HCT116 (cell line): ENCODE measurements around the gene RASL10A. TPM values are rescaled to one million over a fixed set of nuclear protein-coding genes. Genes with fewer than 3 reads are reported as not detected.

Experiments
- ATAC-seq: fragments of 200-7000 bp; cut with Tn5 transposase; 2 replicates; pipeline ENCODE4 v1.9.1; 2020; ENCODE audit warnings: mild to moderate bottlenecking, moderate library complexity
- BruUV-seq: library from RNA; stranded (reverse); fragments of 400-500 nt; replicated peaks from 2 replicates; lab custom pipeline; 2021; lab: Mats Ljungman, UMichigan
- CTCF ChIA-PET: fragments of 300-600 bp; sonication (Branson Sonifier 250); formaldehyde crosslinking; loops from one replicate; lab custom pipeline; 2021; ENCODE audit warnings: antibody characterized with exemption; lab: Charles Lee
- POLR2A ChIA-PET: fragments of 300-600, 350-600 bp; sonication (Branson Sonifier 250); formaldehyde crosslinking; loops from one replicate; lab custom pipeline; 2021; ENCODE audit warnings: antibody characterized with exemption; lab: Charles Lee
- RAD21 ChIA-PET, 2 experiments: fragments of 300-600 bp; sonication (Branson Sonifier 250); formaldehyde crosslinking; loops; one replicate each; lab custom pipeline; 2023; ENCODE audit warnings: low total read pairs in 2 of 2; ENCODE audit not compliant: uncharacterized antibody in 2 of 2, unreplicated experiment in 2 of 2, low non-redundant PET in 1 of 2; lab: Charles Lee
- DNase-seq: peaks from one replicate; pipeline ENCODE4 v3.0.0-alpha.2; 2010; ENCODE audit warnings: low read depth, low spot score
- H2AFZ ChIP-seq: fragments of 200-600 bp; shearing (Covaris generic), sonication (generic); 2 replicates; pipeline ENCODE4 v1.6.1; 2017; ENCODE audit warnings: low read depth, mixed run types, mixed read lengths, antibody characterized with exemption, low read length; ENCODE audit not compliant: poor library complexity, severe bottlenecking
- H3K27ac ChIP-seq: 2 replicates; pipeline ENCODE4 v1.5.1; 2012; ENCODE audit warnings: low read depth, low read length
- H3K27me3 ChIP-seq: fragments of 200-600 bp; sonication (generic); 2 replicates; pipeline ENCODE4 v1.6.1; 2016; ENCODE audit warnings: mixed run types, low read length, mixed read lengths; ENCODE audit not compliant: insufficient read depth
- H3K36me3 ChIP-seq, 2 experiments: fragments of 200-500 bp in 1 of 2; fragments of 200-600 bp in 1 of 2; sonication (Bioruptor generic) in 1 of 2; sonication (generic) in 1 of 2; 2 replicates each; pipeline versions ENCODE4 v1.5.1 to v1.6.1; 2014 to 2016; ENCODE audit warnings: low read length in 2 of 2, inconsistent platforms in 1 of 2, mixed read lengths in 1 of 2, mixed run types in 1 of 2; ENCODE audit not compliant: insufficient read depth in 2 of 2, control insufficient read depth in 1 of 2
- H3K4me1 ChIP-seq, 2 experiments: fragments of 200-600 bp in 1 of 2; sonication (generic) in 1 of 2; 2 replicates each; pipeline versions ENCODE4 v1.5.1 to v1.6.1; 2012 to 2017; ENCODE audit warnings: low read length in 2 of 2, inconsistent platforms in 1 of 2, mild to moderate bottlenecking in 1 of 2, mixed read lengths in 1 of 2, mixed run types in 1 of 2, moderate library complexity in 1 of 2; ENCODE audit not compliant: insufficient read depth in 2 of 2, control insufficient read depth in 1 of 2
- H3K4me2 ChIP-seq: fragments of 200-600 bp; sonication (generic); 2 replicates; pipeline ENCODE4 v1.6.1; 2017; ENCODE audit warnings: mixed run types, low read length, mixed read lengths
- H3K4me3 ChIP-seq, 2 experiments: fragments of 200-600 bp in 1 of 2; sonication (generic) in 1 of 2; replicated peaks in 1 of 2; 2 replicates each; pipeline ENCODE4 v1.5.1; 2011 to 2016; ENCODE audit warnings: low read length in 2 of 2, control low read depth in 1 of 2, low read depth in 1 of 2, mild to moderate bottlenecking in 1 of 2, mixed read lengths in 1 of 2, mixed run types in 1 of 2
- H3K79me2 ChIP-seq: fragments of 200-600 bp; sonication (generic); 2 replicates; pipeline ENCODE4 v1.6.1; 2017; ENCODE audit warnings: mild to moderate bottlenecking, mixed run types, low read length, moderate library complexity, mixed read lengths; ENCODE audit not compliant: insufficient read depth
- H3K9ac ChIP-seq: fragments of 200-600 bp; sonication (generic); 2 replicates; pipeline ENCODE4 v1.6.1; 2016; ENCODE audit warnings: low read length, mixed read lengths
- H3K9me2 ChIP-seq: fragments of 200-600 bp; sonication (generic), shearing (Covaris generic); 2 replicates; pipeline ENCODE4 v1.6.1; 2017; ENCODE audit warnings: mixed run types, mild to moderate bottlenecking, moderate library complexity; ENCODE audit not compliant: insufficient read depth
- H3K9me3 ChIP-seq, 2 experiments: fragments of 200-500 bp in 1 of 2; fragments of 200-600 bp in 1 of 2; sonication (Bioruptor generic) in 1 of 2; sonication (generic) in 1 of 2; 2 replicates each; pipeline ENCODE4 v1.6.1; 2014 to 2017; ENCODE audit warnings: low read length in 2 of 2, mixed read lengths in 2 of 2, inconsistent platforms in 1 of 2, low read depth in 1 of 2, mild to moderate bottlenecking in 1 of 2, mixed run types in 1 of 2, moderate library complexity in 1 of 2; ENCODE audit not compliant: control insufficient read depth in 1 of 2, insufficient read depth in 1 of 2
- H4K20me1 ChIP-seq: fragments of 200-600 bp; sonication (generic), shearing (Covaris generic); 2 replicates; pipeline ENCODE4 v1.6.1; 2017; ENCODE audit warnings: mixed run types, mild to moderate bottlenecking, moderate library complexity; ENCODE audit not compliant: insufficient read depth
- ELF1 ChIP-seq: IDR thresholded peaks from 2 replicates; pipeline ENCODE4 v1.6.1; 2012; ENCODE audit warnings: low read depth, borderline replicate concordance
- EZH2 ChIP-seq: fragments of 200-600 bp; sonication (generic); IDR thresholded peaks from 2 replicates; pipeline ENCODE4 v1.6.1; 2017; ENCODE audit warnings: antibody characterized with exemption, mixed run types
- RAD21 ChIP-seq: IDR thresholded peaks from 2 replicates; pipeline ENCODE4 v1.6.1; 2012; ENCODE audit warnings: low read depth, mild to moderate bottlenecking
- REST ChIP-seq: IDR thresholded peaks from 2 replicates; pipeline ENCODE4 v1.6.1; 2012; ENCODE audit warnings: low read depth
- SP1 ChIP-seq: IDR thresholded peaks from 2 replicates; pipeline ENCODE4 v1.6.1; 2012; ENCODE audit warnings: low read depth
- SRF ChIP-seq: IDR thresholded peaks from 2 replicates; pipeline ENCODE4 v1.6.1; 2012; ENCODE audit warnings: low read depth
- TCF7L2 ChIP-seq: IDR thresholded peaks from 2 replicates; pipeline ENCODE4 v1.7.0; 2011; ENCODE audit warnings: borderline replicate concordance, inconsistent platforms; ENCODE audit not compliant: insufficient read depth, insufficient read length; ENCODE audit errors: extremely low read depth
- YY1 ChIP-seq: IDR thresholded peaks from 2 replicates; pipeline ENCODE4 v1.6.1; 2011; ENCODE audit warnings: low read length, low read depth, moderate library complexity, mild to moderate bottlenecking; ENCODE audit not compliant: insufficient replicate concordance; ENCODE audit errors: extremely low read depth
- ZNF274 ChIP-seq: fragments of 200-500 bp; sonication (Bioruptor generic); IDR thresholded peaks from 2 replicates; pipeline ENCODE4 v1.6.1; 2014; ENCODE audit warnings: mild to moderate bottlenecking, low read depth, low read length, inconsistent platforms
- intact Hi-C: fragments of 100-400 bp; cut with micrococcal nuclease; formaldehyde crosslinking; loops from 2 replicates; pipeline ENCODE4 v1.10.0; 2022
- total RNA-seq: library from RNA; stranded (reverse); gene quantifications from one replicate; pipeline ENCODE4 v1.2.1, GENCODE V29; 2021; ENCODE audit not compliant: unreplicated experiment

RASL10A gene
- total RNA-seq, 1 experiment from 2014 or later = 0.96 TPM

GRCh38 chr22:29329581-29329980 lies 14.1 kb upstream of the RASL10A start:
- no peak for TF ChIP-seq SRF
- no peak for TF ChIP-seq TCF7L2
- RAD21 ChIA-PET = no interaction called here
- no peak for ATAC-seq
- Histone ChIP-seq H3K36me3 (peaks cover 0 to 10% of the 10 kb centered on the region in 2 experiments; a peak in 2 of 4 replicates), H3K27ac (no peak overlapping the region), H3K4me1 (peaks cover 0 to 6% of the 10 kb centered on the region in 2 experiments; a peak in 1 of 4 replicates), H3K4me3 (no peak overlapping the region), H3K9me2 (no peaks in the 10 kb centered on the region), H3K9ac (no peak overlapping the region), H3K27me3 (no peaks in the 10 kb centered on the region), H4K20me1 (no peaks in the 10 kb centered on the region), H2AFZ (no peak overlapping the region), H3K4me2 (no peak overlapping the region), H3K79me2 (no peaks in the 10 kb centered on the region), H3K9me3 (no peaks in the 10 kb centered on the region)
- POLR2A ChIA-PET = no interaction called here
- DNase-seq = no peak
- intact Hi-C loops = no loop called here
- BruUV-seq = no TSS peak
- CTCF ChIA-PET = no interaction called here

GRCh38 chr22:29328566-29329500 lies 13.3 kb upstream of the RASL10A start:
- H3K9me3 ChIP-seq = no peaks in the 10 kb centered on the region
- no peak overlapping the region for H3K9ac ChIP-seq
- intact Hi-C loops = no loop called here
- POLR2A ChIA-PET = no interaction called here
- peaks cover 0 to 10% of the 10 kb centered on the region in 2 experiments; a peak in 2 of 4 replicates for H3K36me3 ChIP-seq
- no peak overlapping the region for H3K4me2 ChIP-seq
- CTCF ChIA-PET = interaction anchor here (0.6 kb wide), 1 partner anchor 1771 kb away, joined by 3 read pairs; no protein-coding TSS in a partner anchor
- H4K20me1 ChIP-seq = no peaks in the 10 kb centered on the region
- BruUV-seq = no TSS peak
- peaks cover 0 to 6% of the 10 kb centered on the region in 2 experiments; a peak in 1 of 4 replicates for H3K4me1 ChIP-seq
- no peaks in the 10 kb centered on the region for H3K79me2 ChIP-seq
- no peak for DNase-seq
- TF ChIP-seq EZH2 (no peak), ZNF274 (no peak), SP1 (no peak), YY1 (no peak), ELF1 (no peak), RAD21 (no peak), REST (no peak)
- TF ChIP-seq, all 23 proteins: peak for 0
- no peak overlapping the region for H3K4me3 ChIP-seq
- no peak for ATAC-seq
- no peaks in the 10 kb centered on the region for H3K9me2 ChIP-seq
- H2AFZ ChIP-seq = no peak overlapping the region
- no peak overlapping the region for H3K27ac ChIP-seq
- no peaks in the 10 kb centered on the region for H3K27me3 ChIP-seq
- RAD21 ChIA-PET = no interaction called here
